Type B pancreatic cell (in vitro differentiated cells): ENCODE results near the gene SP1. TPM values are rescaled to one million over a fixed set of nuclear protein-coding genes. Genes with fewer than 3 reads are reported as not detected.

Experiments
- DNase-seq: peaks from one replicate; pipeline ENCODE4 v3.0.0; 2021; ENCODE audit warnings: mixed read lengths; ENCODE audit not compliant: unreplicated experiment; ENCODE audit errors: extremely low spot score
- H3K27ac Mint-ChIP-seq: 2 replicates; pipeline ENCODE4 v1.8.0; 2021; ENCODE audit warnings: mild to moderate bottlenecking, mixed read lengths
- H3K27me3 Mint-ChIP-seq: 2 replicates; pipeline ENCODE4 v1.8.0; 2021; ENCODE audit warnings: mixed read lengths
- H3K36me3 Mint-ChIP-seq: 2 replicates; pipeline ENCODE4 v1.8.0; 2021; ENCODE audit warnings: mixed read lengths
- H3K4me1 Mint-ChIP-seq: one replicate; pipeline ENCODE4 v1.8.0; 2021; ENCODE audit warnings: mixed read lengths; ENCODE audit not compliant: unreplicated experiment
- H3K4me3 Mint-ChIP-seq: 2 replicates; pipeline ENCODE4 v1.8.0; 2021; ENCODE audit warnings: mild to moderate bottlenecking, mixed read lengths
- H3K9me3 Mint-ChIP-seq: 2 replicates; pipeline ENCODE4 v1.8.0; 2021; ENCODE audit warnings: mixed read lengths
- CTCF ChIP-seq: fragments of 200-600 bp; sonication (generic); conservative IDR thresholded peaks from 2 replicates; pipeline ENCODE4 v1.5.0; 2021; ENCODE audit warnings: antibody characterized with exemption, mild to moderate bottlenecking
- total RNA-seq: library from RNA; stranded (reverse); gene quantifications from 2 replicates; pipeline ENCODE4 v1.2.1, GENCODE V29; 2021; ENCODE audit warnings: low replicate concordance

SP1 gene
- total RNA-seq, 1 donor from 2014 or later = 82.9 TPM

GRCh38 chr12:53334822-53335221 lies 45.2 kb upstream of the SP1 start:
- no peak overlapping the region for H3K4me3 Mint-ChIP-seq
- H3K4me1 Mint-ChIP-seq = peaks cover 13% of the 10 kb centered on the region
- DNase-seq = no peak
- peaks cover 46% of the 10 kb centered on the region for H3K27me3 Mint-ChIP-seq
- no peak overlapping the region for H3K27ac Mint-ChIP-seq
- H3K36me3 Mint-ChIP-seq = no peaks in the 10 kb centered on the region
- H3K9me3 Mint-ChIP-seq = no peaks in the 10 kb centered on the region
- no peak for TF ChIP-seq CTCF

GRCh38 chr12:53336181-53336681 lies 43.7 kb upstream of the SP1 start, which contains the start of gene SP7:
Gene SP7, minus strand, starts transcription at chr12:53336354. Its CDS starts 708 bp downstream, at chr12:53335646.
- Mint-ChIP-seq H3K4me1 (peaks cover 17% of the 10 kb centered on the region), H3K36me3 (no peaks in the 10 kb centered on the region), H3K9me3 (no peaks in the 10 kb centered on the region), H3K27ac (no peak within 1 kb of the TSS), H3K4me3 (no peak within 1 kb of the TSS), H3K27me3 (peaks cover 51% of the 10 kb centered on the region)
- no peak for DNase-seq
- no peak for TF ChIP-seq CTCF

GRCh38 chr12:53338017-53338416 lies 42.0 kb upstream of the SP1 start:
- Mint-ChIP-seq H3K9me3 (no peaks in the 10 kb centered on the region), H3K27ac (no peak overlapping the region), H3K27me3 (peaks cover 49% of the 10 kb centered on the region), H3K4me3 (no peak overlapping the region), H3K4me1 (peaks cover 13% of the 10 kb centered on the region), H3K36me3 (no peaks in the 10 kb centered on the region)
- no peak for TF ChIP-seq CTCF
- no peak for DNase-seq

- no peaks in the 10 kb centered on the region for H3K36me3 Mint-ChIP-seq
- H3K4me1 Mint-ChIP-seq = peaks cover 9% of the 10 kb centered on the region
- H3K27ac Mint-ChIP-seq = no peak overlapping the region
- H3K4me3 Mint-ChIP-seq = no peak overlapping the region
- no peak for TF ChIP-seq CTCF
- peaks cover 46% of the 10 kb centered on the region for H3K27me3 Mint-ChIP-seq
- no peaks in the 10 kb centered on the region for H3K9me3 Mint-ChIP-seq
- DNase-seq = no peak
Observed at GRCh38 chr12:53338916-53339315, 41.1 kb upstream of the SP1 start.

GRCh38 chr12:53340398-53340797 lies 39.6 kb upstream of the SP1 start:
- DNase-seq = no peak
- Mint-ChIP-seq H3K27me3 (peaks cover 46% of the 10 kb centered on the region), H3K4me1 (peaks cover 6% of the 10 kb centered on the region), H3K4me3 (no peak overlapping the region), H3K27ac (no peak overlapping the region), H3K36me3 (no peaks in the 10 kb centered on the region), H3K9me3 (no peaks in the 10 kb centered on the region)
- TF ChIP-seq CTCF = no peak

- Mint-ChIP-seq H3K27ac (no peak overlapping the region), H3K27me3 (peaks cover 26% of the 10 kb centered on the region), H3K9me3 (no peaks in the 10 kb centered on the region), H3K4me1 (peaks cover 6% of the 10 kb centered on the region), H3K4me3 (peak overlapping the region; percentile 83), H3K36me3 (no peaks in the 10 kb centered on the region)
- TF ChIP-seq CTCF = no peak
- DNase-seq = no peak
Observed at GRCh38 chr12:53343449-53343848, 36.5 kb upstream of the SP1 start.
